Sigmoid colon (tissue), 7 donors: Measurements from ENCODE around the gene PRR3. TPM values are rescaled to one million over a fixed set of nuclear protein-coding genes. Genes with fewer than 3 reads are reported as not detected.

Experiments used
- DNase-seq: peaks from one replicate; pipeline ENCODE4 v3.0.0-alpha.2; 2019
- H3K27ac ChIP-seq, 4 donors: fragments of 200-600 bp; sonication (generic); one replicate each; pipeline ENCODE4 v1.5.1; 2016 to 2019; ENCODE audit warnings: mild to moderate bottlenecking in 1 of 4
- H3K27me3 ChIP-seq, 3 donors: fragments of 200-600 bp; sonication (generic); one replicate each; pipeline ENCODE4 v1.5.1; 2019; ENCODE audit warnings: mild to moderate bottlenecking in 1 of 3
- H3K36me3 ChIP-seq, 4 donors: fragments of 200-600 bp; sonication (generic); one replicate each; pipeline ENCODE4 v1.5.1; 2016 to 2019
- H3K4me1 ChIP-seq, 4 donors: fragments of 200-600 bp; sonication (generic); one replicate each; pipeline ENCODE4 v1.5.1; 2017 to 2019
- H3K4me3 ChIP-seq, 4 donors: fragments of 200-600 bp; sonication (generic); one replicate each; pipeline ENCODE4 v1.5.1; 2017 to 2019; ENCODE audit warnings: mild to moderate bottlenecking in 2 of 4, moderate library complexity in 1 of 4
- H3K9me3 ChIP-seq, 4 donors: fragments of 200-600 bp in 3 of 4; sonication (generic) in 3 of 4; one replicate each; pipeline versions ENCODE4 v1.5.1 to v1.6.1; 2013 to 2019
- EP300 ChIP-seq, 4 donors: sonication (generic); formaldehyde crosslinking; IDR thresholded peaks; one replicate each; pipeline ENCODE4 v1.6.1; 2017; ENCODE audit warnings: antibody characterized with exemption in 4 of 4
- POLR2A ChIP-seq, 2 donors: fragments of 450-650 bp; IDR thresholded peaks; one replicate each; pipeline ENCODE4 v1.6.1; 2016; ENCODE audit warnings: antibody characterized with exemption in 2 of 2, mild to moderate bottlenecking in 2 of 2, moderate library complexity in 2 of 2
- POLR2AphosphoS5 ChIP-seq, 4 donors: sonication (generic); formaldehyde crosslinking; IDR thresholded peaks; one replicate each; pipeline ENCODE4 v1.6.1; 2017; ENCODE audit warnings: antibody characterized with exemption in 4 of 4
- WGBS, 2 donors: extraction: QIAGEN DNeasy Blood & Tissue Kit; methylation state at CpG; one replicate each; pipeline ENCODE4 v1.1.7; 2013; 5-methylcytosine and 5-hydroxymethylcytosine counted together
- intact Hi-C: fragments of 100-400 bp; cut with DNase I; formaldehyde crosslinking; loops from one replicate; pipeline ENCODE4 v1.15.1; 2023
- polyA plus RNA-seq, 3 donors: library from polyadenylated mRNA; stranded (reverse); fragments of 200-250 nt; gene quantifications; one replicate each; pipeline ENCODE4 v1.2.3, GENCODE V29; 2013
- total RNA-seq, 4 donors: library from RNA; depleted of rRNA; stranded (reverse); fragments of >200 nt; gene quantifications; one replicate each; pipeline ENCODE4 v1.1.0, GENCODE V29; 2016
- TF ChIP-seq, protein P1 (sequence below), 4 experiments: fragments of 450-650 bp in 3 of 4; fragments of 200-600 bp in 1 of 4; IDR thresholded peaks; one replicate each; pipeline ENCODE4 v1.5.1; 2016 to 2019; ENCODE audit warnings: antibody characterized with exemption in 4 of 4, mild to moderate bottlenecking in 3 of 4, moderate library complexity in 2 of 4
- donor health status: healthy with polysubstance abuse.
- donor health status: Bipolar disorder and iron deficiency.
- donor health status: healthy.

PRR3 gene
- total and polyA plus RNA-seq, 7 donors, result 2.8 to 21.1 (median 3.9) TPM

GRCh38 chr6:30583921-30584320 lies 26.8 kb downstream of the PRR3 start:
- DNase-seq, result no peak
- no peak overlapping the region for H3K27ac ChIP-seq
- H3K4me1 ChIP-seq, result no peaks in the 10 kb centered on the region
- no peaks in the 10 kb centered on the region for H3K27me3 ChIP-seq
- no peaks in the 10 kb centered on the region for H3K9me3 ChIP-seq
- TF ChIP-seq POLR2A (IDR thresholded peaks at IDR 0.05), result no peak
- no peak for TF ChIP-seq EP300 (IDR thresholded peaks at IDR 0.05)
- TF ChIP-seq, protein P1, sequence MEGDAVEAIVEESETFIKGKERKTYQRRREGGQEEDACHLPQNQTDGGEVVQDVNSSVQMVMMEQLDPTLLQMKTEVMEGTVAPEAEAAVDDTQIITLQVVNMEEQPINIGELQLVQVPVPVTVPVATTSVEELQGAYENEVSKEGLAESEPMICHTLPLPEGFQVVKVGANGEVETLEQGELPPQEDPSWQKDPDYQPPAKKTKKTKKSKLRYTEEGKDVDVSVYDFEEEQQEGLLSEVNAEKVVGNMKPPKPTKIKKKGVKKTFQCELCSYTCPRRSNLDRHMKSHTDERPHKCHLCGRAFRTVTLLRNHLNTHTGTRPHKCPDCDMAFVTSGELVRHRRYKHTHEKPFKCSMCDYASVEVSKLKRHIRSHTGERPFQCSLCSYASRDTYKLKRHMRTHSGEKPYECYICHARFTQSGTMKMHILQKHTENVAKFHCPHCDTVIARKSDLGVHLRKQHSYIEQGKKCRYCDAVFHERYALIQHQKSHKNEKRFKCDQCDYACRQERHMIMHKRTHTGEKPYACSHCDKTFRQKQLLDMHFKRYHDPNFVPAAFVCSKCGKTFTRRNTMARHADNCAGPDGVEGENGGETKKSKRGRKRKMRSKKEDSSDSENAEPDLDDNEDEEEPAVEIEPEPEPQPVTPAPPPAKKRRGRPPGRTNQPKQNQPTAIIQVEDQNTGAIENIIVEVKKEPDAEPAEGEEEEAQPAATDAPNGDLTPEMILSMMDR (IDR thresholded peaks at IDR 0.05), result no peak
- no peak for TF ChIP-seq POLR2AphosphoS5 (IDR thresholded peaks at IDR 0.05)
- no peak overlapping the region for H3K4me3 ChIP-seq
- peaks cover 60 to 100% (median 91%) of the 10 kb centered on the region in 4 donors for H3K36me3 ChIP-seq
- intact Hi-C loops, result no loop called here
- 83 to 93% methylated on average over 5 of the region's 5 CpGs for WGBS, 2 donors

DNA sequence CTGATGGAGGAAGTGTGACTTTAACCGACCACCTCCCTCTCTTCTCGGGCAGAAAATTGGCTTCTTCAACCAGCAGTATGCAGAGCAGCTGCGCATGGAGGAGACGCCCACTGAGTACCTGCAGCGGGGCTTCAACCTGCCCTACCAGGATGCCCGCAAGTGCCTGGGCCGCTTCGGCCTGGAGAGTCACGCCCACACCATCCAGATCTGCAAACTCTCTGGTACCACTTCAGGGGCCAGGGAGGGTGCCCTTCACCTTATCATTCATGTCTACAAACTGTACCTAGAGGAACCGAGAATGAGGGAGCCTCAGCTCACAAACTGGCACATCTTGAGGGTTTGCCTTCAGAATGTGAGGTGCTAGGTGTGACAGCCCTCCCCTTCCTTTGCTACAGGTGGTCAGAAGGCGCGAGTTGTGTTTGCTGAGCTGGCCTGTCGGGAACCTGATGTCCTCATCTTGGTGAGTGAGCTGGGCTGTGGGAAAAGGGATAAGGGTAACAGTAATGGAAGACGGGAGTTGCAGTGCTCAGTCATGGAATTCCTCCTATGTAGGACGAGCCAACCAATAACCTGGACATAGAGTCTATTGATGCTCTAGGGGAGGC lies 32.8 kb downstream of the PRR3 start:
- WGBS, 2 donors, result 93 to 95% methylated on average over 15 of the region's 15 CpGs
- DNase-seq, result no peak
- H3K36me3 ChIP-seq, result peaks cover 39 to 91% (median 64%) of the 10 kb centered on the region in 4 donors
- no peaks in the 10 kb centered on the region for H3K27me3 ChIP-seq
- H3K4me1 ChIP-seq, result no peaks in the 10 kb centered on the region
- no peak overlapping the region for H3K27ac ChIP-seq
- H3K9me3 ChIP-seq, result no peaks in the 10 kb centered on the region
- no peak overlapping the region for H3K4me3 ChIP-seq
- TF ChIP-seq POLR2A (IDR thresholded peaks at IDR 0.05) (no peak), POLR2AphosphoS5 (IDR thresholded peaks at IDR 0.05) (no peak), EP300 (IDR thresholded peaks at IDR 0.05) (no peak)
- TF ChIP-seq, protein P1 (IDR thresholded peaks at IDR 0.05), result no peak
- intact Hi-C loops, result no loop called here

DNA sequence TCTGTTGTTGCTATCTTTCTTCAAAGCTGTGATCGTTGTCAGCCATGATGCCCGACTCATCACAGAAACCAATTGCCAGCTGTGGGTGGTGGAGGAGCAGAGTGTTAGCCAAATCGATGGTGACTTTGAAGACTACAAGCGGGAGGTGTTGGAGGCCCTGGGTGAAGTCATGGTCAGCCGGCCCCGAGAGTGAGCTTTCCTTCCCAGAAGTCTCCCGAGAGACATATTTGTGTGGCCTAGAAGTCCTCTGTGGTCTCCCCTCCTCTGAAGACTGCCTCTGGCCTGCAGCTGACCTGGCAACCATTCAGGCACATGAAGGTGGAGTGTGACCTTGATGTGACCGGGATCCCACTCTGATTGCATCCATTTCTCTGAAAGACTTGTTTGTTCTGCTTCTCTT lies 33.4 kb downstream of the PRR3 start:
- H3K9me3 ChIP-seq, result no peaks in the 10 kb centered on the region
- H3K4me1 ChIP-seq, result no peaks in the 10 kb centered on the region
- DNase-seq, result no peak
- H3K27me3 ChIP-seq, result no peaks in the 10 kb centered on the region
- H3K36me3 ChIP-seq, result peaks cover 33 to 86% (median 59%) of the 10 kb centered on the region in 4 donors
- no peak overlapping the region for H3K4me3 ChIP-seq
- TF ChIP-seq, protein P1 (IDR thresholded peaks at IDR 0.05), result no peak
- TF ChIP-seq POLR2AphosphoS5 (IDR thresholded peaks at IDR 0.05) (no peak), EP300 (IDR thresholded peaks at IDR 0.05) (no peak), POLR2A (IDR thresholded peaks at IDR 0.05) (no peak)
- intact Hi-C loops, result no loop called here
- 77 to 90% methylated on average over 8 of the region's 8 CpGs for WGBS, 2 donors
- H3K27ac ChIP-seq, result peak overlapping the region in 3 of 4 donors; percentile 18 to 55 (median 23)

GRCh38 chr6:30591008-30591407 lies 33.9 kb downstream of the PRR3 start:
- H3K27ac ChIP-seq, result peak overlapping the region in 3 of 4 donors; percentile 18 to 55 (median 23)

DNA sequence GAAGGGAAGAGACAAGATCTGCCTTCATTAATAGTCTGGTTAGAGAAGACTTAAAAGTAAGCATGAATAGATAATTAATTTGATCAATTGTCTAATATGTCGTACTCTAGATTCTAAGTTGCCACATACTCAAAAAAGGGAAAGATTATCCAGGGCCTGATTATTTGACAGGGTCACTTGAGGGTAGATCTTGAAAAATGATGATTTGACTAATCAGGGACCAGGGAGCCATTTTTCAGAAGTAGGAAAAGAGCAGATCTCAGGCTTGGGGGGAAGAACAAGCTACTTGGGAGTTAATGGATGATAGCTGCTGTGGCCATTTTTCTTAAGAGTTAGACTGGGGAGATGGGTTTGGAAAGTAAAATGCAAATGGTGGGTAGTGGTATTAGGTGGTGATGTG lies 35.2 kb downstream of the PRR3 start:
- 98 to 100% methylated on average over 1 of the region's 1 CpG for WGBS, 2 donors
- TF ChIP-seq, protein P1 (IDR thresholded peaks at IDR 0.05), result no peak
- TF ChIP-seq POLR2AphosphoS5 (IDR thresholded peaks at IDR 0.05) (no peak), EP300 (IDR thresholded peaks at IDR 0.05) (no peak)
- no peaks in the 10 kb centered on the region for H3K27me3 ChIP-seq
- H3K4me1 ChIP-seq, result no peaks in the 10 kb centered on the region
- DNase-seq, result no peak
- no peaks in the 10 kb centered on the region for H3K9me3 ChIP-seq
- no peak overlapping the region for H3K4me3 ChIP-seq
- no peak overlapping the region for H3K27ac ChIP-seq
- intact Hi-C loops, result no loop called here
- H3K36me3 ChIP-seq, result peaks cover 15 to 68% (median 41%) of the 10 kb centered on the region in 4 donors

More at GRCh38 chr6:30591008-30591407, 33.9 kb downstream of the PRR3 start:
- H3K36me3 ChIP-seq, result peaks cover 28 to 81% (median 54%) of the 10 kb centered on the region in 4 donors
- TF ChIP-seq POLR2A (IDR thresholded peaks at IDR 0.05) (no peak), EP300 (IDR thresholded peaks at IDR 0.05) (no peak)
- no peak for DNase-seq
- H3K9me3 ChIP-seq, result no peaks in the 10 kb centered on the region
- H3K4me3 ChIP-seq, result no peak overlapping the region
- no peaks in the 10 kb centered on the region for H3K4me1 ChIP-seq
- intact Hi-C loops, result no loop called here
- WGBS, 2 donors, result 32 to 61% methylated on average over 1 of the region's 1 CpG
- no peaks in the 10 kb centered on the region for H3K27me3 ChIP-seq
